ENCODE data around the gene NEUROD1. TPM values are rescaled to one million over a fixed set of nuclear protein-coding genes. Genes with fewer than 3 reads are reported as not detected.
A peak's percentile ranks its signal among the peaks of the same experiment; 100 is the strongest.

The NEUROD1 gene
- total RNA-seq, 1 experiment from 2014 or later: not detected

GRCh38 chr2:181677912-181678586 lies 2.3 kb downstream of the NEUROD1 start:
- BruUV-seq (replicated peaks): no TSS peak
- no peaks in the 10 kb centered on the region for H3K4me1 ChIP-seq (ENCODE audit: insufficient read depth, low read length)
- CTCF ChIA-PET: no interaction called here
- no peaks in the 10 kb centered on the region for H3K79me2 ChIP-seq (ENCODE audit: low read length)
- H3K9ac ChIP-seq (ENCODE audit: low read length): no peak overlapping the region
- H3K9me3 ChIP-seq (ENCODE audit: low read length): no peaks in the 10 kb centered on the region
- intact Hi-C loops (cut with micrococcal nuclease): no loop called here
- no peak overlapping the region for H2AFZ ChIP-seq (ENCODE audit: low read length)
- peak; percentile 35 for DNase-seq
- peaks cover 35% of the 10 kb centered on the region; the same call in 1 of the 2 replicates for H3K27me3 ChIP-seq (ENCODE audit: low read length)
- H3F3A ChIP-seq (ENCODE audit: low read length, unreplicated experiment): no peaks in the 10 kb centered on the region
- no peaks in the 10 kb centered on the region for H4K20me1 ChIP-seq (ENCODE audit: low read length)
- no peak overlapping the region for H3K4me3 ChIP-seq (ENCODE audit: low read length)
- H3K4me2 ChIP-seq (ENCODE audit: low read length): no peak overlapping the region
- TF ChIP-seq EZH2phosphoT487 (IDR thresholded peaks at IDR 0.05; ENCODE audit: borderline replicate concordance, low read length) (no peak), EZH2 (IDR thresholded peaks at IDR 0.05; ENCODE audit: low read length, unreplicated experiment) (no peak)
- TF ChIP-seq, protein P1, sequence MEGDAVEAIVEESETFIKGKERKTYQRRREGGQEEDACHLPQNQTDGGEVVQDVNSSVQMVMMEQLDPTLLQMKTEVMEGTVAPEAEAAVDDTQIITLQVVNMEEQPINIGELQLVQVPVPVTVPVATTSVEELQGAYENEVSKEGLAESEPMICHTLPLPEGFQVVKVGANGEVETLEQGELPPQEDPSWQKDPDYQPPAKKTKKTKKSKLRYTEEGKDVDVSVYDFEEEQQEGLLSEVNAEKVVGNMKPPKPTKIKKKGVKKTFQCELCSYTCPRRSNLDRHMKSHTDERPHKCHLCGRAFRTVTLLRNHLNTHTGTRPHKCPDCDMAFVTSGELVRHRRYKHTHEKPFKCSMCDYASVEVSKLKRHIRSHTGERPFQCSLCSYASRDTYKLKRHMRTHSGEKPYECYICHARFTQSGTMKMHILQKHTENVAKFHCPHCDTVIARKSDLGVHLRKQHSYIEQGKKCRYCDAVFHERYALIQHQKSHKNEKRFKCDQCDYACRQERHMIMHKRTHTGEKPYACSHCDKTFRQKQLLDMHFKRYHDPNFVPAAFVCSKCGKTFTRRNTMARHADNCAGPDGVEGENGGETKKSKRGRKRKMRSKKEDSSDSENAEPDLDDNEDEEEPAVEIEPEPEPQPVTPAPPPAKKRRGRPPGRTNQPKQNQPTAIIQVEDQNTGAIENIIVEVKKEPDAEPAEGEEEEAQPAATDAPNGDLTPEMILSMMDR (conservative IDR thresholded peaks at IDR 0.05; ENCODE audit: low read depth, low read length): no peak
- POLR2A ChIA-PET (ENCODE audit: unreplicated experiment): no interaction called here
- H3K27ac ChIP-seq (ENCODE audit: low read length): no peak overlapping the region
- H3K9me2 ChIP-seq (replicated peaks; ENCODE audit: low read length): no peaks in the 10 kb centered on the region
- no peaks in the 10 kb centered on the region for H3K36me3 ChIP-seq (ENCODE audit: low read depth, low read length)
- peak; percentile 61 for ATAC-seq

- POLR2A ChIA-PET (ENCODE audit: unreplicated experiment): no interaction called here
- peaks cover 21% of the 10 kb centered on the region; the same call in 1 of the 2 replicates for H3K27me3 ChIP-seq (ENCODE audit: low read length)
These were observed 5.1 kb downstream of the NEUROD1 start for GRCh38 chr2:181675254-181675653.

More at GRCh38 chr2:181675254-181675653, 5.1 kb downstream of the NEUROD1 start:
- Histone ChIP-seq H3F3A (ENCODE audit: low read length, unreplicated experiment) (no peaks in the 10 kb centered on the region), H3K4me3 (ENCODE audit: low read length) (no peak overlapping the region), H3K9me2 (replicated peaks; ENCODE audit: low read length) (no peaks in the 10 kb centered on the region), H3K27ac (ENCODE audit: low read length) (no peak overlapping the region), H3K4me1 (ENCODE audit: insufficient read depth, low read length) (no peaks in the 10 kb centered on the region), H2AFZ (ENCODE audit: low read length) (no peak overlapping the region), H3K9ac (ENCODE audit: low read length) (no peak overlapping the region), H3K36me3 (ENCODE audit: low read depth, low read length) (no peaks in the 10 kb centered on the region), H3K9me3 (ENCODE audit: low read length) (no peaks in the 10 kb centered on the region), H3K4me2 (ENCODE audit: low read length) (no peak overlapping the region), H4K20me1 (ENCODE audit: low read length) (no peaks in the 10 kb centered on the region), H3K79me2 (ENCODE audit: low read length) (no peaks in the 10 kb centered on the region)
- ATAC-seq (no peak), DNase-seq (no peak)
- no TSS peak for BruUV-seq (replicated peaks)
- CTCF ChIA-PET: interaction anchor here (0.7 kb wide), 1 partner anchor 235 kb away, joined by 3 read pairs; no protein-coding TSS in a partner anchor
- TF ChIP-seq EZH2 (IDR thresholded peaks at IDR 0.05; ENCODE audit: low read length, unreplicated experiment): no peak
- TF ChIP-seq, protein P1 (conservative IDR thresholded peaks at IDR 0.05; ENCODE audit: low read depth, low read length): no peak
- no peak for TF ChIP-seq EZH2phosphoT487 (IDR thresholded peaks at IDR 0.05; ENCODE audit: borderline replicate concordance, low read length)
- intact Hi-C loops (cut with micrococcal nuclease): no loop called here
